CD1c-positive myeloid dendritic cell (primary cell): Measurements from ENCODE around the gene PPP1R37.

ENCODE experiments used
- DNase-seq: peaks from one replicate; pipeline ENCODE4 v3.0.0-alpha.2; 2016; ENCODE audit errors: extremely low spot score

PPP1R37 gene

DNA sequence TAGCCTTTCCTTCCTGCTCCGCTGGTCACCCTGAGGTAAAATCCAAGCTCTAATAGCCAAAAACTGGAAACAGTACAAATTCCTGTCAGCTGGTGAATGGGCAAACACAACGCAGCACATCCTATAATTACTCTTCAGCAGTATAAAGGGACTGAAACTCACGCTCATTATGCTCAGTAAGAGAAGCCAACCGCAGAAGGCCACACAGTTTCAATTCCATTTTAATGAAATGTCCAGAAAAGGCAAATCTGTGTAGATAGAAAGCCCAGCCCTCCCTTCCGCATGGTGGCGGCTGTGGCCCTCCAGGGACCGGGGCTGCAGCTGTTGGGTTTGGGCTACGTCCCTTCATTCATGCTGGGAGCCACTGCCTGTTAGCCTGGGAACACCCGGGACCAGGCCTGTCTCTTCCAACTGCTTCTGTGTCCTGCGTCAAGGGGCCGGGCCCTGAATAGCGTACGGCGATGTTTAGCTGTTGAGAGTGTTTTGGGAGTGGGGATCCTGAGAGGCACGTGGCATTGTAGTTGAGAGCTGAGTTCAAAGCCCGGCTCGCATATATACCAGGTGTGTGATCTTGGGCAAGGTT is 44.3 kb downstream of the PPP1R37 start:
- DNase-seq, result no peak

DNA sequence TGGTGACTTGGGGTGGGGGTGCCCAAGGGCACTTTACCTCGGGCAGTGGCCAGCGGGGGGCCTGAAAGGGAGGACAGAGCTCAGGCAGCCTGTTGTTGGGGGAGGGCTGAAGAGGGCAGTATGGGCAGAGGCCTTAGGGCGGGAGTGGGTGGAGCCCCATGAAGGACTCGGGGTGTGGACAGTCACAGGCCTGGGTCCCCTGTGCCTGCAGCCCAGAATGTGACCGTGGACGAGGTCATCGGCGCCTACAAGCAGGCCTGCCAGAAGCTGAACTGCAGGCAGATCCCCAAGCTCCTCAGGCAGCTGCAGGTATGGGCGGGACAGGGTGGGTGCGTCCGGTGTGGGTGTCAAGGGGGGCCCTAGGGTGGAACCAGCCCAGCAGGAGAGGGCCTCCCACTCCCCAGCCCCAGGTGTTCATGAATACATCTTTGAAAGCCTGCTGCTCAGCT is 45.3 kb downstream of the PPP1R37 start:
- DNase-seq, result no peak

DNA sequence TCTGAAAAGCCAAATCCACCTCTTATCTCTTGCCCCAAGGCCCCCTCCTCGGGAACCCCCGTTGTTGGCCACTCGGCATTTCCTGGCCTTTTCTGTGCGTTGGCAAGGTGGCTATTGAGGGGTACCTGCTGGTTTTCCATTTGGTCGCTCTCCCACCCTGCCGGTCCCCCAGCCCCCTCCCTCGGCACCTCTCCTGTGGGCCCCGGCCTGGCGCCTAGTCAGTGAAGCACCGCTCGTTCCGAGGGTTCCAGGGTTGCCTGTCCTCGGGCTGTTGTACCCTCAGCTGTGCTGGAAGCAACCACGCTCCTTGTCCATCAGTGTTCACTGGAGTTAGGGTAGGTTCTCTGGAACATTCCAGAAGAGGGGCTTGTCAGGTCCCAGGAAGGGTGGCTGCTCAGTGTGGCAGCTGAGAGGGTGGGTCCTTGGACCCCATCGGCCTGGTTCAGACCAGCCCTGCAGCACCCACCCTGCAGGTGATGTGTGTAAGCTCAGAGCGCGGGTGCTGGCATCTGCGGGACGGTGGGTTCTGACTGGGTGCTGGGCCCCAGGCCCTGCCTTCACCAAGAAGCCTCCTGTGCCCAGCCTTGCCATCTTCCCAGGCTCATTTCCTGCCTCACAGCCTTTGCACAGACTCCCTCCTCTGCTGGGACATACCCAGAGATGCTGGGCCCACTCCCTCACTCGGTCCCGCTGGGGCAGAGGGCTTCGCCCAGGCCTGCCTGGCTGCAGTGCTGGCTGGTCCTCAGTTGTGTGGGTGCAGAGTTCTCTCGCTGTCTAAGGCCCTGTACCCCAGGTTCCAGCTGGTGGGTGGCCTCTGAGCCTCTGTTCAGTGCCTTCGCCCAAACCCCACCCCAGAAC is 46.5 kb downstream of the PPP1R37 start:
- no peak for DNase-seq

DNA sequence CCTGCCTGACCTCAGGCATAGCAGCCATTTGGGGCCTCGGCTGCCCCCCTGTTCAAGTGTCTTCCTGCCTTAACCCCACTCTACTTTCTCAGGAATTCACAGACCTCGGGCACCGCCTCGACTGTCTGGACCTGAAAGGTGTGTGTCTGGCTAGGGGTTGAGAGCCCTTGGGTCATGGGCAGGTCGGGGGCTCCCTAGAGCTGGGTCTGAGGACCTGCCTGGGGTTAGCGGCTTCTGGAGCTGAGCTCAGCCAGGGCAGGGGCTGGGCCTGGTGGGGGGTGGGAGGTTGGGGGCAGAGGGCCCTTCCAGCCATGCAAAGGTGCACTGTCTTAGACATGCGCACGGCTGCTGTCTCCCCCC is 47.1 kb downstream of the PPP1R37 start:
- no peak for DNase-seq

DNA sequence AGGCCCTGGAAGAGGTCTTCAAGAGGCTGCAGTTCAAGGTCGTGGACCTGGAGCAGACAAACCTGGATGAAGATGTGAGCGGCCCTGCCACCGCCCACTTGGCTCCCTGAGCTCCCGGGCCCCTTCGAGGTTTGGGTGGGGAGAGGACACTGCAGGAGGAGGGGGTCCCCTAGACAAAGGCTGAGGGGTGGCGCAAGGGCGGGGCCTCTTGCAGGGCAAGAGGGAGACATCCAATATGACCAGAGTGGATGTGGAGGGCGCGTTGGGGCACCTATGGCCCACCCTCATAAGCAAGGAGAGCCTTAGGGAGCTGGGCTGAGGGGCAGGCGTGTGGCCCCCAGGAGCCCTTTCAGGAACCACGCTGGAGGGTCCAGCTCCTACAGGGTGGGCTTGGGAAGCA is 47.6 kb downstream of the PPP1R37 start:
- DNase-seq, result no peak

DNA sequence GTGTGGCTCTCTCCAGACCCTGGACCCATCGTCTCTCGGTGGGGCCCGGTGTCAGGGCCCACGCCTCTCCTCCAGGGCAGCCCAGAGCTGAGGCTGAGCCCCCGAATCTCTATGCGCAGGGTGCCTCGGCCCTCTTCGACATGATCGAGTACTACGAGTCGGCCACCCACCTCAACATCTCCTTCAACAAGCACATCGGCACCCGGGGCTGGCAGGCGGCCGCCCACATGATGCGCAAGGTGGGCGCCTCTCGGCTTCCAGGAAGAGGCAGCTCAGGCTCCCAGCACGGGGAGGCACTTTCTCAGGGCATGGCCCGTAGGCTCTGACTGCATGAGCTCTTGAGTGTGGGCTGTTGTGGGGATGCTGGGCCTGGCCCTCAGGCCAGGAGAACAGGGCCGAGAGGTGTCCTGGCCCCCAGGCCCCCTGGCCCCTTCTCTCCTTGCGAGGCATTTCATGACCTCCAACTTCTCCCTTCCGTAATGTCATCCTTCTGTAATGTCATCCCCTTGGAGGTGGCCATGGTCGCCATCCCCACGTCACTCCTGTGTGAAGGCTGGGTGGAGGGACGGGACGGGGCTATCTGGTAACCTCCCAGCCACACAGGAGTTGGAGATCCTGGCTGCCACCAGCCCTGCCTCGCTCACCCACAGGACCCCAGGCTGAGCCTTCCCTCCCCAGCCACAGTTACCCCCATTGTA is 48.4 kb downstream of the PPP1R37 start:
- DNase-seq, result no peak

DNA sequence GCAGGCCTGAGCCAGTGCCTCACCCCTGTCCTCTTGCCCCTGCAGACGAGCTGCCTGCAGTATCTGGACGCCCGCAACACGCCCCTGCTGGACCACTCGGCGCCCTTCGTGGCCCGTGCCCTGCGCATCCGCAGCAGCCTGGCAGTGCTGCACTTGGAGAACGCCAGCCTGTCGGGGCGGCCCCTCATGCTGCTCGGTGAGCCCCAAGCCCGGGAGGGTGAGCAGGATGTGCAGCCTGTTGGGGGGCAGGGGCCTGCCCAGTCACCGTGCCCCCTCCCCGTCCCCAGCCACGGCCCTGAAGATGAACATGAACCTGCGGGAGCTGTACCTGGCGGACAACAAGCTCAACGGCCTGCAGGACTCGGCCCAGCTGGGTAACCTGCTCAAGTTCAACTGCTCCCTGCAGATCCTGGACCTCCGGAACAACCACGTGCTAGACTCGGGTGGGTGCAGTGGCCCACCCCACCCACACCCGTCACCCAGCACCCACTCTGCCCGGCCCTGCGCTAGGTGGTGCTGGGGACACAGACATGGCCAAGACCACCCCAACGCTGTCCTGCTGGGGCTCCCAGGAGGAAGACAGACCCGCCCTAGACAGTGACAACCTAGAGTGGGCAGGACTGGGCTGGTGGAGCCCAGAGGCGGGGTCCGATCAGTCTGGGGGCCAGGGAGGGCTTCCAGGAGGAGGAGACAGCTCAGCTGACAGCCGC is 49.2 kb downstream of the PPP1R37 start:
- no peak for DNase-seq

DNA sequence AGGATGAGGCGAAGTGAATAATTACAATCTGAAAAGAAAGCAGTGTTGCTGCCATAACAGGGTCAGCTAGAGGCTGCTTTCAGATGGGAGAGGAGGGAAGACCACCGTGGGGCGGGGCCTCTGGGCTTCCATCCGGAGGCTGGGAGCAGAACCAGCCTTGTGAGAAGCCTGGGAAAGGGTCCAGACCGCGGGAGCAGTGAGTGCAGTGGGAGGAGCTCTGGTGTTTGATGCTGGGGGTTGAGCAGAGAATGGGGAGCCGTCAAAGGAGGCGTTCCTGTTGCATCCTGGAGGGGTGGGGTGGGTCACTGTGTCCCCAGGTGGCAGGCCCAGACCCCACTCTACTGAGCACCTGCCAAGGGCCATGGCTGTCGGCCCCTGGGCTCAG is 49.7 kb downstream of the PPP1R37 start:
- no peak for DNase-seq

DNA sequence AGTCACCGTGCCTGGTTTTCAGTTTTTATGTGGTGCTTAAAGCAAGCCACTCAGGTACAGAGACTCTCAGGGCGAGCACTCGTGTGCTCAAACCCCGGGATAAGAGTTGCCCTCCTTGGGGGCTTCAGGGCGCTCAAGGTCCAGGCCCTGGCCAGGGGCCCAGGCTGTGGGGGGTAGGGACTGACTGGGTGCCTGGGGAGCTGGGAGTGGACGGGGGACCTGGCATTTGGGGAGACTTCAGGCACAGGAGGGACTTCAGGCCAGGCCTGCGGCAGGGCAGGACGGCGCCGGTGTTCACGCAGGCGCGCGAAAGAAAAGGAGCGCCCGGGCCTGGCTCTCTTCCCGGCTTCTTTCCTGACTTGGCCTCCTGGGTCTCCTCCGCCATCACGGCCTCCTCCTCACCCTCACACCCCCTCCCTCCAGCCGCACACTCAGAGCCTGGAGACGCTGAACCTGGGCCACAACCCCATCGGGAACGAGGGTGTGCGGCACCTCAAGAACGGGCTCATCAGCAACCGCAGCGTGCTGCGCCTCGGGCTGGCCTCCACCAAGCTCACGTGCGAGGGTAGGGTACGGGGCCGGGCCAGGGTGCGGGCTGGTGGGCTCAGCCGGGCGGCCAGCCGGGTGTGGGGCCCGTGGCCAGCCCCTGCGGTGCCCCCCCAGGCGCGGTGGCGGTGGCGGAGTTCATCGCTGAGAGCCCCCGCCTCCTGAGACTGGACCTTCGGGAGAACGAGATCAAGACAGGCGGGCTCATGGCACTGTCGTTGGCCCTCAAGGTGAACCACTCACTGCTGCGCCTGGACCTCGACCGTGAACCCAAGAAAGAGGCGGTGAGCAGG is 51.7 kb downstream of the PPP1R37 start:
- no peak for DNase-seq

DNA sequence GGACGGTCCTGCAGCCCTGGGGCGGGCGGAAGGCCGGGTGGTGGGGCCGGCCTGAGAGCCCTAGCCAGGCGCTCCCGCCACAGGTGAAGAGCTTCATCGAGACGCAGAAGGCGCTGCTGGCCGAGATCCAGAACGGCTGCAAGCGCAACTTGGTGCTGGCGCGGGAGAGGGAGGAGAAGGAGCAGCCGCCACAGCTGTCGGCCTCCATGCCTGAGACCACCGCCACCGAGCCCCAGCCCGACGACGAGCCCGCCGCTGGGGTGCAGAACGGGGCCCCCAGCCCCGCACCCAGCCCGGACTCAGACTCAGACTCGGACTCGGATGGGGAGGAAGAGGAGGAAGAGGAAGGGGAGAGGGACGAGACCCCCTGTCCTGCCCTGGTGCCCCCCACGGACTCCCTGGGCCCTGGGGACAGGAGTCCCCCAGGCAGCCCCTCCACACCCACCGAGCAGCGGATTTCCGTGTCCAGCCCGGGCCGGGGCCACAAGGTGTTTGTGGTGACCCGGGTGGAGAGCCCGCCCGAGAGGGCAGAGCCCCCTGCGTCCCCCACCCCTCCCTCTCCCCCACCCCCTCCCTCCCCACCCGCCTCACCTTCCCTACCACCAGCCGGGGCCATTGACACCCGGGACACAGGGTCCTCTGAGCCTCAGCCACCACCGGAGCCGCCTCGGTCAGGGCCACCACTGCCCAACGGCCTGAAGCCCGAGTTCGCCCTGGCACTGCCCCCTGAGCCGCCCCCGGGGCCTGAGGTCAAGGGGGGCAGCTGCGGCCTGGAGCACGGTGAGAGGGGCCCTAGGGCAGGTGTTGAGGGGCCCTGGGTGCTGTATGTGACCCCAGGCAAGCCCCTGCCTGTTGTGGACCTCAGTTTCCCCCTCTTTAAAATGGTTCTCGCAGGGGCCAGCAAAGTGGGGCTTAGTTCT is 52.6 kb downstream of the PPP1R37 start:
- DNase-seq, result no peak

DNA sequence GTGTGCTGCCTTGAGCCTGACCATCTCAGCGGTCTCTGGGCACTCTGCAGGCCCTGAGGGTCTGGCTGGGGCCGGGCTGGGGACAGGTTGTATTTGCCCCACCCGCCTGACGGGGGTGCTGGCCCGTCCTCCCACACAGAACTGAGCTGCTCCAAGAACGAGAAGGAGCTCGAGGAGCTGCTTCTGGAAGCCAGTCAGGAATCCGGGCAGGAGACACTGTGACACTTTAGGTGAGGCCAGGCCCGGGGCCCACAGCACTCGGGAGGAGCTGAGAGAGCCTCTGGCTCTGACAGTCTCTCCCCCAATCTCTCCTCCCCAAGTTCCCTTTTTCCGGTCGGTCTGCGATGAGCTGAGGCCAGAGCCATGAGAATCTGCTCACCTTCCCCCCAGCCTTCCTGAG is 53.3 kb downstream of the PPP1R37 start:
- no peak for DNase-seq

DNA sequence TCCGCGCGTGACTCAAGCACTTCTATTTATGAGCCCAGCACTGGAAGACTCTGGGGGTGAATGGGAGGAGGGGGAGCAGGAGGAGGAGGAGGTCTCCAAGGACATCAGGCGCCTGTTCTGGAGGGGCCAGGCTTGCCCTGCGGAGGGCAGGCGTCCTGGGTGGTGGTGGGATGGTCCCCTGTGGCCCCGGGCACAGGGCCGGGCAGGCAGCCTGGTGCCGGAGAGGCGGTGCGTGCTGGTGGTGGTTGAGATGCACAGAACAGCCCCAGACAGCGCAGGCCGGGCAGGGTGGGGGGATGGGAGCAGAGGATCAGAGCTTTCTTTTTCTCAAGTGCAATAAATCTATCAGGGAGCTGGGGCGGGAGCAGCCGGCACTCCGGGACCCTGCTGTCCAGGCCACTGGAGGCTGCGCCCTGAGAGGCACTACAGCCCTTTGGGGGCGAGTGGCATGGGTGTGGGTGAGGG is 53.8 kb downstream of the PPP1R37 start:
- DNase-seq, result no peak

DNA sequence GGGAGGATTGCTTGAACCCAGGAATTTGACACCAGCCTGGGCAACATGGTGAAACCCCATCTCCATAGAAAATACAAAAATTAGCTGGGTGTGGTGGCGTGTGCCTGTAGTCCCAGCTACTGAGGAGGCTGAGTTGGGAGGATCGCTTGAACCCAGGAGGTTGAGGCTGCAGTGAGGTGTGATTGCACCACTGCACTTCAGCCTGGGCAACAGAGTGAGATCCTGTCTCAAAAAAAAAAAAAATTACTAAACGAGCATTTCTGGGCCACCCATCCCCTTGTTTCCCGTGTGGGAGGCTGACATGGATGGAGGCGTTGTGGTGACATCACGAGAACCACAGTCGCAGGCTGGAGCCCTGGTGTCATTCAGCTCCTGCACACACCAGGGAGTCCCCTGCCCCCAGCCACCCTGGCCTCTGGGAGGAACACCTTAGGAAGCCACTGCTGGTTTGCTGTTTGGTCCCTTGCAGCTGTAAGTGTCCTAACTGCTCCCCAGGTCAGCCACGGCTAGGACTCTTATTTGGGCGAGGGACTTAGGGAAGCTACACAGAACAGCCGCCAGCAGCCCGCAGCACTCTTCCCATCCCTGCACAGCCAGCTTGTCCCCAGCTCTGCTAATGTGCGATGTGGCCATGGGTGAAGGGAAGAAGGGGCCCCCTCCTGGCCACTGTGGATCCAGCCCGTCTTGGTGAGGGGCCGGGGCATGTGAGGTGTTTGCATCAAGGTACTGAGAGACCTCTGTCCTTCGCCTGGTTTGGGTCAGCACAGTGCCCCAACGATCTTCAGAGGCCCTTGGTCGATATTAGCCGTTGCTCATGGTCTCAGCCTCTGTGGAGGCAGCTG is 55.1 kb downstream of the PPP1R37 start:
- DNase-seq, result no peak

DNA sequence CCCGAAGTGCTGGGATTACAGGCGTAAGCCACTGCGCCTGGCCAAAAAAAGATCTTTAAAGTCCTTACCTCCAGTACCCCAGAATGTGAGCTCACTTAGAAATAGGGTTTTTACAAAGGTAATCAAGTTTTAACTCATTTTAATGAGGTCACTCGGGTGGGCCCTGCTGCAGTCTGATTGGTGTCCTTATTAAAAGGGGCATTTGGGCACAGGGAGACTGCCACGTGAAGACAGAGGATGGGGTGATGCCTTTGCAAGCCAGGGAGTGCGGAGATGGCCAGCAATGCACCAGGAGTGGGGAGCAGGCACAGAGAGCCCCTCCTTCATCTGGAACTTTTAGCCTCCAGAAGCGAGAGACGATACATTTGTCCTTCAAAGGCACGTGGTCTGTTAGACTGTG is 56.1 kb downstream of the PPP1R37 start:
- no peak for DNase-seq

DNA sequence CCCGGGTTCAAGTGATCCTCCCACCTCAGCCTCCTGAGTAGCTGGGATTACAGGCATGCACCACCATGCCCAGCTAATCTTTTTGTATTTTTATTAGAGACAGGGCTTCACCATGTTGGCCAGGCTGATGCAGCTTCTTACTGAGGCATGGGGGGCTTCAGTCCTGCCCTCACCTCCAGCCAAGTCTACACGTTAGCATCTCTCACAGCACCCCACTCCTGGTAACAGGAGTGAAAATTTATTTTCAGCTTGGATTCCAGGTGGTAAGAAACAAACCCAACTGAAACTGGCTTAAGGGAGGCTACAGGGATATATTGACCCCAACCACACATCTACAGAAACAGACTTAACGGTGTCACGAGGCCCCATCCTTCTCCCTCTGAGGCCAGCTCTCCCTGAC is 57.2 kb downstream of the PPP1R37 start:
- no peak for DNase-seq

DNA sequence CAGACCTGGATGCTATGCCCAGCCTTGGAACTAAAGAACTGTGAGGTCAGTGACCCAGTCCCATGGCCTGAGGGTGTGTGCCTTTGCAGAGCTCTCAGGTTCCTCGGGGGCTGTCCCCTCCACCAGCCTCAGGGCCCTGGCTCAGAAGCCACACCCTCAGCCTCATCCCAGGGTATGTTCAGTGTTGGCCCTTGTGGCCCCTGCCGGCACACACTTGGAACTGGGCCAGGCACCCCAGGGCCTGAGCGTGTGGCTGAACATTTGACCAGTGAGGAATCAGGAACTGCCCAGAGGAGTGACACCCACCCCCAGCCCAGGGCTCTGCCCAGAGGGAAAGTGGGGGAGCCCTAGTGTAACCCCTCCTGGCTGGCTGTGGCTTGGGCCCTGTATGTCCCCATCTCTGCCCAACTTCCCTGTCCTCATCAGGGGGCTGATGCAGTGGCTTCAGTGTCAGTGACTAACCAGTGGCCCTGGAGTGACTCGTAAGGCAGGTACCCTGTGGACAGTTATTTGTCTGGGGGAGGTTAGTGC is 57.8 kb downstream of the PPP1R37 start:
- peak; percentile 33 for DNase-seq

DNA sequence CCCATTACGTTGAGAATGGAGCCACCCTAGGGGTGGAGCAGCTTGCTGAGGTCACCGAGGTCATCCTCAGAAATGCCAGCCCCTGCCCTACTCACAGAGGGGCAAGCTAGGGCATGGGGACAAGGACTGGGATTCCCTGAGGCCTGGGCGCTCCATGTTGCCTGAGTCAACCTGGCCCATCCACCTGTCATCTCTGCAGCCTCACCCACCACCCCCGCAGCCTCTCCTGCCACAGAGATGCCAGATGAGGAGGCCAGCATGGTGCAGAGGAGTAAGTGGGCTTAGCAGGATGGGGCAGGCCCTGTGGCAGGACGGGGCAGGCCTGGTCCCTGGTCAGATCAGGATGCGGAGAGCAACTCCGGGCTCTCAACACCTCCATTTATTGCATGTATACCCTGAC is 58.3 kb downstream of the PPP1R37 start:
- no peak for DNase-seq

DNA sequence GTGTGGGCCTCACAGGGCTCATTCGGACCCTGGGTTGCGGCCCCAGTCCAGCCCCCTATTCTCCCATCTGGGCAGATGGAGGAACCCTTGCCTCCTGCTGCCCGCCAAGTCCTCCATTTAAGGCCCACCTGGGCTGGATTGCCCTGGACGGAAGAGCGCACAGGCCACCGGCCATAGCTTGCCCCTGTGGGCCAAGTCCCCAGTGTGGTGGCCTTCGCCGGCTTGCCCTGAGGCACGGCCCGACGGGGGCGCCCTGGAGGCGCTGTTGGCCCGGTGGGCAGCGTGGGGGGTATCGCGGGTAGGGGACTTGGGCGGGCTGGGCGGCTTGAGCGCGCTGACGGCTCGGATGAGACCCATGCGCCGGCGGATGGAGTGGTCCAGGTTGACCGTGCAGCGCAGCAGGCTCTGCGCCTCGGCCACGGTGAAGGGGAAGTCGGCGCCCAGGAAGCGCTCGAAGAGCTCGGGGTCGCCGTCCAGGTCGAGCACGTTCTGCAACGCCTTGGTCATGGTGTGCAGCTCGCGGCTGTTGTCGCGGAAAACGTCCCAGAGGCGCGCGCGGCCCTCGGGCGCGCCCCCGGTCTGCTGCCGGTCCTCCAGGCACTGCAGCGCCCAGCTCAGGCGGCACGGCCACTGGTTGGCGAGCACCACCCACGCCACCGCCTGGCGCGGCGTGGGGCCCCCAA is 59.0 kb downstream of the PPP1R37 start:
- DNase-seq, result peak; percentile 5
